ENCODE measurements around the gene KCNQ2.

DNA sequence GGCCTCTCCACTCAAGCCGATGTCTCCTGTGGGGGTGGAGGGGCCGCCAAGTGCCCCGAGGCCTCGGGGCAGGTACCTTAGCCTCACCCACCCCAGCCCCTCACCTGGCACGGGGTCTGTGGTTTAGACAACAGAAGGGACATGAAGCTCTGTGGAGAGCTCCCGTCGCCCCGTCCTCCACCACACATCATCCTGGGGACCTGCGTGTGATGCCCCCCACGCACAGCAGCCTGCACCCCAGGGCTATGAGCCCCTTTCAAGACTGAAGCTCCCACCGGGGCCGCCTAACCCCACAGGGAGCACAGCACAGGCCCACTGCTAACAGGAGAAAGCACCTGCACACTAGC lies 8.2 kb downstream of the KCNQ2 start:
- TF ChIP-seq GATA3 (IDR thresholded peaks at IDR 0.05; ENCODE audit: low read depth, low read length) (no peak), GATA2 (IDR thresholded peaks at IDR 0.05; ENCODE audit: low read depth, low read length) (no peak)
